Adipose tissue (tissue), 3 donors: Measurements from ENCODE around the gene ANK3. TPM values are rescaled to one million over a fixed set of nuclear protein-coding genes. Genes with fewer than 3 reads are reported as not detected.

ENCODE experiments used
- H3K27ac ChIP-seq: one replicate; pipeline ENCODE4 v1.5.1; 2013; ENCODE audit warnings: low read depth, low read length
- WGBS, 3 donors: extraction: QIAGEN DNeasy Blood & Tissue Kit; methylation state at CpG; one replicate each; pipeline ENCODE4 v1.1.7; 2013; 5-methylcytosine and 5-hydroxymethylcytosine counted together
- polyA plus RNA-seq, 3 donors: library from polyadenylated mRNA; stranded (reverse); fragments of 200-250 nt; gene quantifications; one replicate each; pipeline ENCODE4 v1.2.3, GENCODE V29; 2013
- donor health status: healthy with polysubstance abuse.
- donor health status: Bipolar disorder and iron deficiency.
- donor health status: healthy.

ANK3 gene
- polyA plus RNA-seq, 3 donors, result 5.1 to 10.7 (median 7.9) TPM

DNA sequence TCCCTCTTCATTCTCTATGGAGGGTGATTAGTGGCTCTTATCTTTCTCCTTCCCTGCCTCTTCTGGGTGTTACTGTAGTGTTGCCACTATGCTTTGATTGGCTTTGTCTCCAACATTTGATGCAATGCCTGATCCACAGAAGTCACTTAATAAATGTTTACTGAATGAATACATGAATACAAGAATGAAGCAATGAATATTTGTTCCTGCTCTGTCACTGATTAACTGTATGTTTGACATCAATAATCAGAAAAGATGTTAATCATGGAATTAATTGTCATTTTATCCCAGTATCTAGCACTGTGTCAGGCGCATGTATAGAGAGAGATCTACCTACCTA lies 4.3 kb downstream of the ANK3 start:
- 84 to 98% (median 95%) methylated on average over 1 of the region's 1 CpG for WGBS, 3 donors
- no peak overlapping the region for H3K27ac ChIP-seq

GRCh38 chr10:60384708-60385398 lies 4.8 kb downstream of the ANK3 start:
- 54 to 72% (median 55%) methylated on average over 5 of the region's 5 CpGs for WGBS, 3 donors
- no peak overlapping the region for H3K27ac ChIP-seq

- no peak overlapping the region for H3K27ac ChIP-seq
- WGBS, 3 donors, result 63 to 91% (median 66%) methylated on average over 1 of the region's 1 CpG
Measured at GRCh38 chr10:60384011-60384410, 5.7 kb downstream of the ANK3 start.

DNA sequence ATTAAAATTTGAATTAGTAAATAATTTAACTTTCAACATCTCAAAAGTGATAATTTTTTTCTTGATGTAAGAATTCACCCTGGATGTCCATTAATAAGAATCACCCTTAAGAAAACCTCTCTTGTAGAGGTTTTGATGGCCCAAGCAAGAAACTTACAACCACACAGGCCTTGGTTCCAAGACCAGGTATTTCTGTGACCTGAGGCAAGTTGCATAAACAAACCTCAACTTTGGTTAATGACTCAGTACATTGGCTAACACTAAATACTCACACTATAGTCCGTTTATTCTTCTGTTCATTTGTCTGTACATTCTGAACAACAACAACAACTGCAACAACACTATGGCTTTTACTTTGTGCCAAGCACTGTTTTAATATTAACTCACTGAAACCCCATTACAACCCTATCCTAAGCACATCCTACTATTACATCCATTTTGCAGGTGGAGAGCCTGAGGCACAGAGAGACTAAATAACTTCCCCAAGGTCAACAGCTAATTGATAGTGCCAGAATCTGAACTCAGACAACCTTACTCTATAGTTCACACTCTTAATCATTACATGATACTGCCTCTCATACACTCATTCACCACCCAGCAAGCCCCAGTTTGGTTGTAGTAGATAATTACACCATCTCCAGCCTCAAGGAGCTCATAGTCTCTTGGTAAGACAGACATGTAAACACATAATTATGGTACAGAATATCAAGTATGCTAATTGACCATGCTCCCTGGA lies 6.6 kb downstream of the ANK3 start:
- no peak overlapping the region for H3K27ac ChIP-seq
- WGBS, 3 donors, result 84 to 94% (median 85%) methylated on average over 1 of the region's 1 CpG

- no peak overlapping the region for H3K27ac ChIP-seq
- WGBS, 3 donors, result 93 to 95% (median 94%) methylated on average over 5 of the region's 5 CpGs
Measured at GRCh38 chr10:60380781-60381180, 8.9 kb downstream of the ANK3 start.

GRCh38 chr10:60377955-60378354 lies 11.7 kb downstream of the ANK3 start:
- no peak overlapping the region for H3K27ac ChIP-seq
- WGBS, 3 donors, result 70 to 93% (median 83%) methylated on average over 1 of the region's 1 CpG

- WGBS, 3 donors, result 38 to 59% (median 58%) methylated on average over 1 of the region's 1 CpG
- H3K27ac ChIP-seq, result no peak overlapping the region
Measured at GRCh38 chr10:60377042-60377352, 12.7 kb downstream of the ANK3 start.

DNA sequence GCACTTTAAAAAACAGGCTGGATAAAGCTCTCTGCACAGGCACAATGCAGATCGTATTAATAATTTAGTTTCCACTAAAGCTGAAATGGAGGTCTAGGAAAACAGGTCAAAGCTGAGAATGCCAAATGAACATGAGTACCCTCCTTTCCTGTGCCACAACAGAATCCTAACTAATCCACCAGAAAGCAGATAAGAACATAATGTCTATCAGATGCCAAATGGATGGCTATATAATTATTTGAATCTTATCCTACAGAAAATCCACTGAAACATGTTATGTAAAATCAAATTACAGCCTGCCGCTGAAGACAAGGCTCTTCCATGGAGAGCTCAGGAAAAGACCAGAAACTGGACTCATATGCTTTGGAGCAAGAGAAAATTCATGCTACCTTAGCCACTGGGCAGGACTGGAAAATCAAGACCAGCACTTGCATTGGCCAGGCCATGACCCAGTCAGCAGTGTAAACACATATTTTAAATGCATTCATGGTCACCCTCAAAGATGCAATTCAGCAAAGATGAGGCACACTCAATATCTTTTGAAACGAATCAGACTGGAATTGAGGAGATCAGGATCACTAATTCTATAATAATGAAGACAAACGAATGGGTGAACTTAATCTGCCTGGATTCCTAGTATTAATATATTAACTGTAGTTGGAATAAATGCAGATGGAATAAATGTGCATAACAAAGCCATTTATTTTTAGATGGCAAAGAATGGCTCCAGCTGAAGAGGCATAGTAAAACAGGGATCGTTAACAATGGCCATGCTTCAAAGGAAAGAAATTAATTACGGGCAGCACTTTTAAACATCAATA lies 13.2 kb downstream of the ANK3 start:
- WGBS, 3 donors, result 86 to 92% (median 89%) methylated on average over 6 of the region's 6 CpGs
- no peak overlapping the region for H3K27ac ChIP-seq

DNA sequence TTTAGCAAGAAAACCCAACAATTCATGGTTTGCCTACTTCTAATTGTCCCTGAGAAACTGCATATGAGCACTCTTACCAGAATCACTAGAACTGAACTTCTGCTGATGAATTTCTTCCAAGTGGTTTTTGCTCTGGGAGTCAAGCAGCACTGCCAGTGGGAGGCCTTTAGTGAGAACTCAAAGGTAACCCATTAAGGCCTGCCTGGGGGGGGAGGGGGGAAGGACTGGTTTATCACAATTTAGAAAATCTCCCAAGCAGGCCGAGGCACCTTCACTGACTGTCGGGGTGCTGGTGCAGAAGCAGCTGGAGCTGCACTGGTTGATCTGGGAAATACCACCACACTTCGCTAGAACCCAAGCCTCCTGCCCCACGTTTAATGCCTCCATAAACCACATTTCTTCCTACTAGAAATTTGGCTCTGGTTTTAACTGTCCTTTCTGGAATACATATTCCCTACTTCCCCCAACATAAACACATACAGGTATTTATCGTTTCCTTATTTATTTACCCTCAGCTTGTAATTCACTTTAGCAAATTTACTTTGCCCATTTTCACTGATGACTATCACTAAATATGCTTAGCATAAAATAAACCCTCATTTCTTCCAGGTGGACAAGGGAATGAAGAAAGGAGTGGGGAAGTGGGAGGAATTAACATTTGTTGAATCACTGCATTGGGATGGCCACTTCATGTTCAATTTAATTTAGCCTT lies 14.2 kb downstream of the ANK3 start:
- no peak overlapping the region for H3K27ac ChIP-seq
- 92 to 93% (median 92%) methylated on average over 5 of the region's 5 CpGs for WGBS, 3 donors

DNA sequence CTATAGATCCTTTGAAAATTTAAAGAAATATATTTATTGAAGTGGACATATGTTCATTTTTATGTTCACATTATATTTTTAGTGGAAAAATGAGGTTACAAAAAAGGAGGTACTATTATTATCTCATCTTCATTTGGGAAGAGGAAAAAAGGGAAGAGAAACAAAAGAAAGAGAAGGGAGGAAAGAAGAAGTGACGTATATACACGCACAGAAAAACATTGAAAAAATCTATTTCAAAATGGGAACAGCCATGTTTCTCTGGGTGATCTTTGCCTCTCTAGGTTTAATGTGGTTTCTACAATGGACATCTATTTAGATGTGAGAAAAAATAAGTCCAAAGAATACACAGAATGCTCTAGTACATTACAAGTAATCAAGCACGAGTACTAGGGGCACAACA lies 14.8 kb downstream of the ANK3 start:
- 81 to 93% (median 84%) methylated on average over 3 of the region's 3 CpGs for WGBS, 3 donors
- H3K27ac ChIP-seq, result no peak overlapping the region

GRCh38 chr10:60372436-60372835 lies 17.2 kb downstream of the ANK3 start:
- 83 to 97% (median 91%) methylated on average over 4 of the region's 4 CpGs for WGBS, 3 donors
- H3K27ac ChIP-seq, result no peak overlapping the region

DNA sequence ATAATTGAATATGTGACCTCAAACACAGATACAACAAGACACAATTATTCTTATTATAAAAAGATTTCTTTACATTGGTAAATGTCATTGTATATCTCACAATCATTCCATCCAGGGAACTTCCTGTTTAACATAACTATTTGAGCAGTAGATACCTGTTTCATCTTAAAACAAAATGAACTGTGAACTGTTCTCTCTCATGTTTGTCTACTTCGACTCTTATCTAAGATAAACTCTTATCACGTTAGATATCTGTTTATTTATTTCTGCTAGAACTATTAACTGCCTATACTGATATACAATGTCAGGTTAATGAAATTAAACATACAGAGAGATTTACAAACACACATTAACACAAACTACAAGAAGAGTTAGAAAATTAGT lies 20.1 kb downstream of the ANK3 start:
- H3K27ac ChIP-seq, result no peak overlapping the region
- WGBS, 3 donors, result 30 to 89% (median 83%) methylated on average over 2 of the region's 2 CpGs

- 68 to 75% (median 70%) methylated on average over 5 of the region's 5 CpGs for WGBS, 3 donors
- H3K27ac ChIP-seq, result no peak overlapping the region
Measured at GRCh38 chr10:60368875-60369546, 20.7 kb downstream of the ANK3 start.

- WGBS, 3 donors, result 33 to 76% (median 67%) methylated on average over 1 of the region's 1 CpG
- H3K27ac ChIP-seq, result no peak overlapping the region
Measured at GRCh38 chr10:60367901-60368300, 21.8 kb downstream of the ANK3 start.

GRCh38 chr10:60367431-60367830 lies 22.2 kb downstream of the ANK3 start:
- WGBS, 3 donors, result 61 to 62% (median 62%) methylated on average over 2 of the region's 2 CpGs
- H3K27ac ChIP-seq, result no peak overlapping the region

- WGBS, 3 donors, result 65 to 74% (median 72%) methylated on average over 4 of the region's 4 CpGs
- no peak overlapping the region for H3K27ac ChIP-seq
Measured at GRCh38 chr10:60367024-60367423, 22.7 kb downstream of the ANK3 start.

DNA sequence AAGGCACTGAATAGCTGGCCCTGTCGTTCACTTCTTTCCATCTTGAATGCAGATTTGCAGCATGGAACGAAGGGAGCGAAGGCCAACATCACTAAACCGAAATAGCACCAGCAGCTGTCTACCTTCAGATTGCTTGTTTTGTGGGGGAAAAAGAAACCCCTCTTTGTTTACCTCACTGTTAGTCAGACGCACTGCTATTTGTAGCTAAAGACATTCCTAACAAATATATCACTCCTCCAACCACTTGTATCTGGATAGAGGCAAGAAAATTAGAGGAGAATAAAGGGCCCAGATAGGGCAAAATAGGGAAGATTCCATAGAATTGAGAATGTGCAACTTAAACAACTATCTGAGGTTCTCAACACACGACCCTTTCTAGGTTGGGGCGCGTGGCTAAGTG lies 26.5 kb downstream of the ANK3 start:
- WGBS, 3 donors, result 83 to 89% (median 87%) methylated on average over 8 of the region's 8 CpGs
- H3K27ac ChIP-seq, result no peak overlapping the region

DNA sequence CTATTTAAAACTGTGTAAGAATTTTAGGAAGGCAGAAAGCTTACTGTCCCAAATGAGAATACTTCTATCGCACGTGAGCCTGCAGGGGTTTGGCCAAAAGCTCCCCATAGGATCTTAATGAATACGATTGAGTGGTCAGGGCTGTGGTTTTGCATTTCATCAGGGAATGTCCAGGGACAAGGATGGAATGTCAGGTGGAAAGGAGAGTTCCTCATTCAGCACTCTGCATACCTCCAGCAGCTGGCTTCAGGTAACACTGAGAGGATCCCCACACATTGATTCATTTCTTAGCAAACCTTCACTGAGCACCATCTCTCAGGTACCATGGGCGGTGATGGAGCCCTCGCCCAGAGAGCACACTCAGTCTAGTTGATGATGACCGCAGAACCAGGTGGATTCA lies 27.2 kb downstream of the ANK3 start:
- WGBS, 3 donors, result 92 to 97% (median 94%) methylated on average over 6 of the region's 6 CpGs
- H3K27ac ChIP-seq, result no peak overlapping the region
